ENCODE data around the gene VAV3. TPM values are rescaled to one million over a fixed set of nuclear protein-coding genes. Genes with fewer than 3 reads are reported as not detected.

The VAV3 gene
- total and polyA plus RNA-seq, 2 of the 13 experiments (the other 11 are each of a cell fraction or from before 2014, with no cell fraction given): 15.9 to 29.8 TPM

GRCh38 chr1:107680579-107680985 lies 284.4 kb downstream of the VAV3 start (continued):
- TF ChIP-seq THRA (CRISPR knock-in tag; IDR thresholded peaks at IDR 0.05; ENCODE audit: borderline replicate concordance): 0 out of 2 replicates have a peak, but pooled peaks have one; percentile 18
- no peak for TF ChIP-seq TERF1 (CRISPR knock-in tag; IDR thresholded peaks at IDR 0.05)
- no peak for TF ChIP-seq RXRB (CRISPR knock-in tag; IDR thresholded peaks at IDR 0.05; ENCODE audit: borderline replicate concordance)
- no peak for TF ChIP-seq IRX3 (CRISPR knock-in tag; IDR thresholded peaks at IDR 0.05; ENCODE audit: borderline replicate concordance, low read depth)
- TF ChIP-seq ZNF598 (CRISPR knock-in tag; IDR thresholded peaks at IDR 0.05; ENCODE audit: borderline replicate concordance): no peak
- 0 out of 2 replicates have a peak, but pooled peaks have one; percentile 47 for TF ChIP-seq PRDM10 (CRISPR knock-in tag; IDR thresholded peaks at IDR 0.05; ENCODE audit: low read depth)
- TF ChIP-seq ZNF580 (CRISPR knock-in tag; IDR thresholded peaks at IDR 0.05; ENCODE audit: borderline replicate concordance, low read depth): no peak; the same call in 1 of the 2 replicates
- TF ChIP-seq NR1H2 (CRISPR knock-in tag; IDR thresholded peaks at IDR 0.05; ENCODE audit: borderline replicate concordance, low read depth): no peak
- TF ChIP-seq ZNF570 (CRISPR knock-in tag; IDR thresholded peaks at IDR 0.05; ENCODE audit: borderline replicate concordance): no peak
- TF ChIP-seq ZNF879 (CRISPR knock-in tag; IDR thresholded peaks at IDR 0.05): no peak
- 0 out of 2 replicates have a peak, but pooled peaks have one; percentile 14 for TF ChIP-seq DRAP1 (CRISPR knock-in tag; IDR thresholded peaks at IDR 0.05)
- no peak; the same call in 1 of the 2 replicates for TF ChIP-seq SAP130 (CRISPR knock-in tag; IDR thresholded peaks at IDR 0.05; ENCODE audit: low read depth)
- TF ChIP-seq ATF6 (CRISPR knock-in tag; conservative IDR thresholded peaks at IDR 0.05): no peak; the same call in 1 of the 2 replicates
- TF ChIP-seq, protein P1, sequence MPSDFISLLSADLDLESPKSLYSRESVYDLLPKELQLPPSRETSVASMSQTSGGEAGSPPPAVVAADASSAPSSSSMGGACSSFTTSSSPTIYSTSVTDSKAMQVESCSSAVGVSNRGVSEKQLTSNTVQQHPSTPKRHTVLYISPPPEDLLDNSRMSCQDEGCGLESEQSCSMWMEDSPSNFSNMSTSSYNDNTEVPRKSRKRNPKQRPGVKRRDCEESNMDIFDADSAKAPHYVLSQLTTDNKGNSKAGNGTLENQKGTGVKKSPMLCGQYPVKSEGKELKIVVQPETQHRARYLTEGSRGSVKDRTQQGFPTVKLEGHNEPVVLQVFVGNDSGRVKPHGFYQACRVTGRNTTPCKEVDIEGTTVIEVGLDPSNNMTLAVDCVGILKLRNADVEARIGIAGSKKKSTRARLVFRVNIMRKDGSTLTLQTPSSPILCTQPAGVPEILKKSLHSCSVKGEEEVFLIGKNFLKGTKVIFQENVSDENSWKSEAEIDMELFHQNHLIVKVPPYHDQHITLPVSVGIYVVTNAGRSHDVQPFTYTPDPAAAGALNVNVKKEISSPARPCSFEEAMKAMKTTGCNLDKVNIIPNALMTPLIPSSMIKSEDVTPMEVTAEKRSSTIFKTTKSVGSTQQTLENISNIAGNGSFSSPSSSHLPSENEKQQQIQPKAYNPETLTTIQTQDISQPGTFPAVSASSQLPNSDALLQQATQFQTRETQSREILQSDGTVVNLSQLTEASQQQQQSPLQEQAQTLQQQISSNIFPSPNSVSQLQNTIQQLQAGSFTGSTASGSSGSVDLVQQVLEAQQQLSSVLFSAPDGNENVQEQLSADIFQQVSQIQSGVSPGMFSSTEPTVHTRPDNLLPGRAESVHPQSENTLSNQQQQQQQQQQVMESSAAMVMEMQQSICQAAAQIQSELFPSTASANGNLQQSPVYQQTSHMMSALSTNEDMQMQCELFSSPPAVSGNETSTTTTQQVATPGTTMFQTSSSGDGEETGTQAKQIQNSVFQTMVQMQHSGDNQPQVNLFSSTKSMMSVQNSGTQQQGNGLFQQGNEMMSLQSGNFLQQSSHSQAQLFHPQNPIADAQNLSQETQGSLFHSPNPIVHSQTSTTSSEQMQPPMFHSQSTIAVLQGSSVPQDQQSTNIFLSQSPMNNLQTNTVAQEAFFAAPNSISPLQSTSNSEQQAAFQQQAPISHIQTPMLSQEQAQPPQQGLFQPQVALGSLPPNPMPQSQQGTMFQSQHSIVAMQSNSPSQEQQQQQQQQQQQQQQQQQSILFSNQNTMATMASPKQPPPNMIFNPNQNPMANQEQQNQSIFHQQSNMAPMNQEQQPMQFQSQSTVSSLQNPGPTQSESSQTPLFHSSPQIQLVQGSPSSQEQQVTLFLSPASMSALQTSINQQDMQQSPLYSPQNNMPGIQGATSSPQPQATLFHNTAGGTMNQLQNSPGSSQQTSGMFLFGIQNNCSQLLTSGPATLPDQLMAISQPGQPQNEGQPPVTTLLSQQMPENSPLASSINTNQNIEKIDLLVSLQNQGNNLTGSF (CRISPR knock-in tag; IDR thresholded peaks at IDR 0.05): no peak
